SK-N-SH (cell line): ENCODE results near the gene SHKBP1. TPM values are rescaled to one million over a fixed set of nuclear protein-coding genes. Genes with fewer than 3 reads are reported as not detected.

ENCODE experiments used
- CTCF ChIA-PET: fragments of 300-600, 350-600 bp; formaldehyde crosslinking; extraction: SDS; loops from one replicate; lab custom pipeline; 2021; lab: Yijun Ruan, JAX
- POLR2A ChIA-PET: fragments of 350-600 bp; sonication (Branson Sonifier 250); formaldehyde crosslinking; extraction: SDS; loops from one replicate; lab custom pipeline; 2020; ENCODE audit warnings: antibody characterized with exemption, inconsistent platforms; lab: Yijun Ruan, JAX
- DNase-seq: peaks from one replicate; pipeline ENCODE4 v3.0.0; 2012
- H2AFZ ChIP-seq: fragments of 200-600 bp; sonication (generic); 2 replicates; pipeline ENCODE4 v1.8.1; 2016; ENCODE audit warnings: antibody characterized with exemption, mild to moderate bottlenecking, low read depth
- H3F3A ChIP-seq: fragments of 200-600 bp; sonication (generic); replicated peaks from 2 replicates; pipeline ENCODE3; 2016; ENCODE audit warnings: antibody characterized with exemption, mild to moderate bottlenecking; ENCODE audit not compliant: insufficient read depth
- H3K27ac ChIP-seq, 2 experiments: fragments of 200-500 bp in 1 of 2; fragments of 200-600 bp in 1 of 2; sonication (Bioruptor generic) in 1 of 2; sonication (generic), shearing (Covaris generic) in 1 of 2; 2 replicates each; pipeline versions ENCODE4 v1.5.1 to v1.6.1; 2014 to 2016; ENCODE audit warnings: low read depth in 2 of 2, inconsistent platforms in 1 of 2, low read length in 1 of 2, mild to moderate bottlenecking in 1 of 2, mixed read lengths in 1 of 2
- H3K27me3 ChIP-seq: fragments of 200-600 bp; sonication (generic), shearing (Covaris generic); 2 replicates; pipeline ENCODE4 v1.6.1; 2016; ENCODE audit warnings: mixed run types; ENCODE audit not compliant: insufficient read depth
- H3K36me3 ChIP-seq, 2 experiments: fragments of 200-500 bp in 1 of 2; fragments of 200-600 bp in 1 of 2; sonication (Bioruptor generic) in 1 of 2; sonication (generic) in 1 of 2; replicated peaks in 1 of 2; 2 replicates each; pipeline versions ENCODE3 to v1.5.1; 2014 to 2016; ENCODE audit warnings: low read length in 1 of 2, mild to moderate bottlenecking in 1 of 2; ENCODE audit not compliant: insufficient read depth in 2 of 2, control insufficient read depth in 1 of 2
- H3K4me1 ChIP-seq, 2 experiments: fragments of 200-500 bp in 1 of 2; fragments of 200-600 bp in 1 of 2; sonication (Bioruptor generic) in 1 of 2; sonication (generic), shearing (Covaris generic) in 1 of 2; 2 replicates each; pipeline versions ENCODE4 v1.5.1 to v1.6.1; 2014 to 2016; ENCODE audit warnings: low read depth in 1 of 2, low read length in 1 of 2, mixed run types in 1 of 2; ENCODE audit not compliant: insufficient read depth in 2 of 2, control insufficient read depth in 1 of 2
- H3K4me2 ChIP-seq: fragments of 200-600 bp; sonication (generic), shearing (Covaris generic); 2 replicates; pipeline ENCODE4 v1.6.1; 2017; ENCODE audit warnings: mixed run types
- H3K4me3 ChIP-seq, 2 experiments: fragments of 200-500 bp in 1 of 2; fragments of 200-600 bp in 1 of 2; sonication (Bioruptor generic) in 1 of 2; sonication (generic), shearing (Covaris generic) in 1 of 2; 2 replicates each; pipeline versions ENCODE4 v1.5.1 to v1.8.1; 2014 to 2016; ENCODE audit warnings: low read depth in 2 of 2, inconsistent platforms in 1 of 2, low read length in 1 of 2, mild to moderate bottlenecking in 1 of 2, mixed read lengths in 1 of 2, moderate library complexity in 1 of 2
- H3K79me2 ChIP-seq: fragments of 200-600 bp; sonication (generic); 2 replicates; pipeline ENCODE4 v1.8.1; 2017; ENCODE audit warnings: mild to moderate bottlenecking; ENCODE audit not compliant: insufficient read depth
- H3K9ac ChIP-seq: fragments of 200-600 bp; sonication (generic); 2 replicates; pipeline ENCODE4 v1.6.1; 2017; ENCODE audit warnings: mixed run types
- H3K9me2 ChIP-seq: fragments of 200-600 bp; sonication (generic); 2 replicates; pipeline ENCODE4 v1.6.1; 2017; ENCODE audit warnings: mixed run types
- H3K9me3 ChIP-seq: fragments of 200-600 bp; sonication (generic); 2 replicates; pipeline ENCODE4 v1.6.1; 2017; ENCODE audit warnings: mixed run types, mild to moderate bottlenecking, moderate library complexity
- H4K20me1 ChIP-seq: fragments of 200-600 bp; sonication (generic); 2 replicates; pipeline ENCODE4 v1.6.1; 2017; ENCODE audit warnings: mild to moderate bottlenecking, mixed run types; ENCODE audit not compliant: insufficient read depth
- ELF1 ChIP-seq: IDR thresholded peaks from 2 replicates; pipeline ENCODE4 v1.4.0; 2012
- EP300 ChIP-seq, 2 experiments: IDR thresholded peaks; 2 replicates each; pipeline versions ENCODE4 v1.4.0 to v1.6.1; 2012; ENCODE audit warnings: borderline replicate concordance in 1 of 2, low read depth in 1 of 2, low read length in 1 of 2
- FOXM1 ChIP-seq: IDR thresholded peaks from 2 replicates; pipeline ENCODE4 v1.4.0; 2012; ENCODE audit warnings: low read depth, mild to moderate bottlenecking
- NRF1 ChIP-seq: IDR thresholded peaks from 2 replicates; pipeline ENCODE4 v1.6.1; 2012; ENCODE audit warnings: low read depth, mild to moderate bottlenecking, low read length
- RCOR1 ChIP-seq: fragments of 150-350 bp; IDR thresholded peaks from 2 replicates; pipeline ENCODE4 v1.6.1; 2017; ENCODE audit warnings: antibody characterized with exemption, low read length
- RXRA ChIP-seq: IDR thresholded peaks from 2 replicates; pipeline ENCODE4 v1.4.0; 2012; ENCODE audit warnings: low read depth, mild to moderate bottlenecking, borderline replicate concordance
- SIN3A ChIP-seq: IDR thresholded peaks from 2 replicates; pipeline ENCODE4 v1.6.1; 2012; ENCODE audit warnings: low read depth, mild to moderate bottlenecking, low read length, moderate library complexity, borderline replicate concordance
- YY1 ChIP-seq: IDR thresholded peaks from 2 replicates; pipeline ENCODE4 v1.4.0; 2012; ENCODE audit warnings: low read depth, mild to moderate bottlenecking
- WGBS: methylation state at CpG from one replicate; pipeline ENCODE4 v1.1.6; 2017; ENCODE audit warnings: low lambda C conversion rate; 5-methylcytosine and 5-hydroxymethylcytosine counted together
- polyA plus RNA-seq, 3 experiments: library from polyadenylated mRNA; depleted of rRNA; stranded (reverse); fragments of >200 nt; gene quantifications; 2 replicates each; pipeline ENCODE4 v1.2.3, GENCODE V29; 2012
- TF ChIP-seq, protein P1 (sequence below): IDR thresholded peaks from 2 replicates; pipeline ENCODE4 v1.4.0; 2012; ENCODE audit warnings: low read depth, borderline replicate concordance
- TF ChIP-seq, protein P2 (sequence below): IDR thresholded peaks from 2 replicates; pipeline ENCODE4 v1.6.1; 2012; ENCODE audit warnings: mild to moderate bottlenecking, low read depth, low read length, moderate library complexity
- TF ChIP-seq, protein P3 (sequence below): fragments of 150-350 bp; IDR thresholded peaks from 2 replicates; pipeline ENCODE4 v1.6.1; 2016; ENCODE audit warnings: mild to moderate bottlenecking, low read depth, low read length

SHKBP1 gene
- polyA plus RNA-seq, 1 of the 3 experiments (the other 2 are of a cell fraction) = 62.7 TPM

DNA sequence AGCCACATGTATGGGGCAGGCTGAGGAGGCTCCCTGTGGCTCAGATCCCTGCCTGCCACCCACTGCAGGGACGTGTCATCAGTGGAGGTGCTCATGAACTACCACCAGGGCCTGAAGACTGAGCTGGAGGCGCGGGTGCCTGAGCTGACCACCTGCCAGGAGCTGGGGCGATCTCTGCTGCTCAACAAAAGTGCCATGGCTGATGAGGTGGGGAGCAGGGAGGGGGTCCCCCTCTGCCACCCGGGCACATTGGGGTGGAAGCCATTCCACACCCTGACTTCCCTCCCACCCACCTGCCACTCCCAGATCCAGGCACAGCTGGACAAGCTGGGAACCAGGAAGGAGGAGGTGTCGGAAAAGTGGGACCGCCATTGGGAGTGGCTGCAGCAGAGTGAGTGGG lies 11.3 kb upstream of the SHKBP1 start (continued):
- TF ChIP-seq, protein P1, sequence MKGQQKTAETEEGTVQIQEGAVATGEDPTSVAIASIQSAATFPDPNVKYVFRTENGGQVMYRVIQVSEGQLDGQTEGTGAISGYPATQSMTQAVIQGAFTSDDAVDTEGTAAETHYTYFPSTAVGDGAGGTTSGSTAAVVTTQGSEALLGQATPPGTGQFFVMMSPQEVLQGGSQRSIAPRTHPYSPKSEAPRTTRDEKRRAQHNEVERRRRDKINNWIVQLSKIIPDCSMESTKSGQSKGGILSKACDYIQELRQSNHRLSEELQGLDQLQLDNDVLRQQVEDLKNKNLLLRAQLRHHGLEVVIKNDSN = no peak
- TF ChIP-seq NRF1 = no peak
- TF ChIP-seq, protein P2, sequence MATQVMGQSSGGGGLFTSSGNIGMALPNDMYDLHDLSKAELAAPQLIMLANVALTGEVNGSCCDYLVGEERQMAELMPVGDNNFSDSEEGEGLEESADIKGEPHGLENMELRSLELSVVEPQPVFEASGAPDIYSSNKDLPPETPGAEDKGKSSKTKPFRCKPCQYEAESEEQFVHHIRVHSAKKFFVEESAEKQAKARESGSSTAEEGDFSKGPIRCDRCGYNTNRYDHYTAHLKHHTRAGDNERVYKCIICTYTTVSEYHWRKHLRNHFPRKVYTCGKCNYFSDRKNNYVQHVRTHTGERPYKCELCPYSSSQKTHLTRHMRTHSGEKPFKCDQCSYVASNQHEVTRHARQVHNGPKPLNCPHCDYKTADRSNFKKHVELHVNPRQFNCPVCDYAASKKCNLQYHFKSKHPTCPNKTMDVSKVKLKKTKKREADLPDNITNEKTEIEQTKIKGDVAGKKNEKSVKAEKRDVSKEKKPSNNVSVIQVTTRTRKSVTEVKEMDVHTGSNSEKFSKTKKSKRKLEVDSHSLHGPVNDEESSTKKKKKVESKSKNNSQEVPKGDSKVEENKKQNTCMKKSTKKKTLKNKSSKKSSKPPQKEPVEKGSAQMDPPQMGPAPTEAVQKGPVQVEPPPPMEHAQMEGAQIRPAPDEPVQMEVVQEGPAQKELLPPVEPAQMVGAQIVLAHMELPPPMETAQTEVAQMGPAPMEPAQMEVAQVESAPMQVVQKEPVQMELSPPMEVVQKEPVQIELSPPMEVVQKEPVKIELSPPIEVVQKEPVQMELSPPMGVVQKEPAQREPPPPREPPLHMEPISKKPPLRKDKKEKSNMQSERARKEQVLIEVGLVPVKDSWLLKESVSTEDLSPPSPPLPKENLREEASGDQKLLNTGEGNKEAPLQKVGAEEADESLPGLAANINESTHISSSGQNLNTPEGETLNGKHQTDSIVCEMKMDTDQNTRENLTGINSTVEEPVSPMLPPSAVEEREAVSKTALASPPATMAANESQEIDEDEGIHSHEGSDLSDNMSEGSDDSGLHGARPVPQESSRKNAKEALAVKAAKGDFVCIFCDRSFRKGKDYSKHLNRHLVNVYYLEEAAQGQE = no peak
- no peak for TF ChIP-seq RXRA

DNA sequence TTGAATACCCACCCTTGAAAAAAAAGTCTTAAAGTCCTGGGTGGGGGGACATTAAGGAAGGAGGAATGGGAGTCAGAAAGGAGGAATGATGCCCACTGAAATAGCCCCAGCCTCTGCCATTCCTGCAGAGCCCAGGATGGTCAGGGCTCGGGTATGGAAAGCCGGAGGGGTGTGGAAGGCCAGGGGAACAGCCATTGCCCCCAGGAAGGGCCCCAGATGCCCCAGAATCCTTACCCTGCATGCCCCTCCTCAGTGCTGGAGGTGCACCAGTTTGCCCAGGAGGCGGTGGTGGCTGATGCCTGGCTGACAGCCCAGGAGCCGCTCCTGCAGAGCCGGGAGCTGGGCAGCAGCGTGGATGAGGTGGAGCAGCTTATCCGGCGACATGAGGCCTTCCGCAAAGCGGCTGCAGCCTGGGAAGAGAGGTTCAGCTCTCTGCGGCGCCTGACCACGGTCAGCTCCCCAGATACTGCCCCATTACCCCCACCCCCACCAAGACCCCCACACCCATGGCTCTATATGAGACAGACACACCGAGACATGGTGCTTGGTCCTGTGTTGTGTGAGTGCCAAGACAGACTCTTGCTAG lies 10.7 kb upstream of the SHKBP1 start:
- no peak overlapping the region for H3K4me3 ChIP-seq
- WGBS = 83% methylated on average over 11 of the region's 14 CpGs
- H2AFZ ChIP-seq = no peak overlapping the region
- H3K79me2 ChIP-seq = no peaks in the 10 kb centered on the region
- CTCF ChIA-PET = no interaction called here
- no peaks in the 10 kb centered on the region for H3K9me2 ChIP-seq
- H3K4me2 ChIP-seq = no peak overlapping the region
- H3K36me3 ChIP-seq = no peaks in the 10 kb centered on the region
- peaks cover 0 to 5% of the 10 kb centered on the region in 2 experiments; a peak in 1 of 4 replicates for H3K4me1 ChIP-seq
- no peak overlapping the region for H3K9ac ChIP-seq
- H3F3A ChIP-seq = peaks cover 8% of the 10 kb centered on the region
- DNase-seq = peak; percentile 37
- H4K20me1 ChIP-seq = no peaks in the 10 kb centered on the region
- H3K27ac ChIP-seq = no peak overlapping the region
- H3K9me3 ChIP-seq = no peaks in the 10 kb centered on the region
- POLR2A ChIA-PET = no interaction called here
- no peak for TF ChIP-seq YY1
- TF ChIP-seq SIN3A = no peak
- TF ChIP-seq FOXM1 = no peak
- TF ChIP-seq, protein P3, sequence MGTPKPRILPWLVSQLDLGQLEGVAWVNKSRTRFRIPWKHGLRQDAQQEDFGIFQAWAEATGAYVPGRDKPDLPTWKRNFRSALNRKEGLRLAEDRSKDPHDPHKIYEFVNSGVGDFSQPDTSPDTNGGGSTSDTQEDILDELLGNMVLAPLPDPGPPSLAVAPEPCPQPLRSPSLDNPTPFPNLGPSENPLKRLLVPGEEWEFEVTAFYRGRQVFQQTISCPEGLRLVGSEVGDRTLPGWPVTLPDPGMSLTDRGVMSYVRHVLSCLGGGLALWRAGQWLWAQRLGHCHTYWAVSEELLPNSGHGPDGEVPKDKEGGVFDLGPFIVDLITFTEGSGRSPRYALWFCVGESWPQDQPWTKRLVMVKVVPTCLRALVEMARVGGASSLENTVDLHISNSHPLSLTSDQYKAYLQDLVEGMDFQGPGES = no peak
- no peak for TF ChIP-seq ELF1
- TF ChIP-seq RXRA = no peak
- no peak for TF ChIP-seq EP300 (IDR thresholded peaks at IDR 0.05; ENCODE audit: borderline replicate concordance in 1 of 2, low read depth in 1 of 2, low read length in 1 of 2)
- TF ChIP-seq RCOR1 = no peak
- no peaks in the 10 kb centered on the region for H3K27me3 ChIP-seq
